Measurements from ENCODE around the gene ZFHX3.

GRCh38 chr16:73018821-73019456 is 29.0 kb downstream of the ZFHX3 start:
- no peak for TF ChIP-seq EP300 (IDR thresholded peaks at IDR 0.05; ENCODE audit: borderline replicate concordance)
- TF ChIP-seq ZBTB7A (IDR thresholded peaks at IDR 0.05; ENCODE audit: low read depth), result no peak
- TF ChIP-seq FOXM1 (IDR thresholded peaks at IDR 0.05; ENCODE audit: borderline replicate concordance, low read depth), result no peak
- TF ChIP-seq REST (IDR thresholded peaks at IDR 0.05; ENCODE audit: low read depth), result no peak
- no peak for TF ChIP-seq TEAD4 (IDR thresholded peaks at IDR 0.05)
